SK-N-SH treated with all-trans-retinoic acid at 6 μM for 48 hours (cell line): ENCODE measurements around the gene PPP4R4.

Experiments used
- ARNTL ChIP-seq: fragments of 450-650 bp; formaldehyde crosslinking; IDR thresholded peaks from 2 replicates; pipeline ENCODE4 v1.5.0; 2020; ENCODE audit warnings: low read depth, mild to moderate bottlenecking, moderate library complexity, borderline replicate concordance
- ZFP3 ChIP-seq: fragments of 250-450 bp; sonication (Bioruptor Pico); IDR thresholded peaks from 2 replicates; pipeline ENCODE4 v1.5.0; 2020; ENCODE audit warnings: mild to moderate bottlenecking, moderate library complexity

GRCh38 chr14:94321421-94322271 is 147.5 kb downstream of the PPP4R4 start:
- TF ChIP-seq ZFP3 (CRISPR knock-in tag): no peak
- no peak for TF ChIP-seq ARNTL (CRISPR knock-in tag)
